Left ventricle myocardium inferior (tissue), 1 donor: Measurements from ENCODE around the gene MACROD1. TPM values are rescaled to one million over a fixed set of nuclear protein-coding genes. Genes with fewer than 3 reads are reported as not detected.
A peak's percentile ranks its signal among the peaks of the same experiment; 100 is the strongest.

Experiments used
- DNase-seq: peaks from one replicate; pipeline ENCODE4 v3.0.0-alpha.2; 2020
- H3K27ac ChIP-seq: fragments of 200-600 bp; replicated peaks from 2 replicates; pipeline ENCODE4 v1.8.0; 2021
- H3K27me3 ChIP-seq: fragments of 200-600 bp; 2 replicates; pipeline ENCODE4 v1.8.0; 2021; ENCODE audit warnings: low read depth
- H3K36me3 ChIP-seq: fragments of 200-600 bp; 2 replicates; pipeline ENCODE4 v1.8.0; 2021
- H3K4me1 ChIP-seq: fragments of 200-600 bp; 2 replicates; pipeline ENCODE4 v1.8.0; 2021
- H3K4me3 ChIP-seq: fragments of 200-600 bp; 2 replicates; pipeline ENCODE4 v1.8.0; 2021; ENCODE audit warnings: mild to moderate bottlenecking, moderate library complexity
- H3K9me3 ChIP-seq: fragments of 200-600 bp; replicated peaks from 2 replicates; pipeline ENCODE4 v1.8.0; 2021
- CTCF ChIP-seq: fragments of 200-600 bp; IDR thresholded peaks from 2 replicates; pipeline ENCODE4 v1.8.0; 2021; ENCODE audit warnings: antibody characterized with exemption, mild to moderate bottlenecking, borderline replicate concordance
- intact Hi-C: fragments of 100-400 bp; cut with micrococcal nuclease; formaldehyde crosslinking; loops from one replicate; pipeline ENCODE4 v1.11.0; 2022
- total RNA-seq: library from RNA; stranded (reverse); fragmentation: NEBNext Ultra II Directional; extraction: Animal tissue kit (Norgen Biotek cat#: 25700); gene quantifications from one replicate; pipeline ENCODE4 v1.2.1, GENCODE V29; 2021
- donor health status: DM: no; HTN: yes; CAD: no; lungs with severe emphysema.

MACROD1 gene
- total RNA-seq, 1 donor from 2014 or later: 127 TPM

GRCh38 chr11:64007160-64007628 lies 158.7 kb downstream of the MACROD1 start:
- H3K4me1 ChIP-seq: peaks cover 32% of the 10 kb centered on the region
- H3K36me3 ChIP-seq: no peaks in the 10 kb centered on the region
- TF ChIP-seq CTCF: no peak
- peak overlapping the region; percentile 64 for H3K27ac ChIP-seq
- intact Hi-C loops: no loop called here
- H3K4me3 ChIP-seq: peak overlapping the region; percentile 62
- no peaks in the 10 kb centered on the region for H3K9me3 ChIP-seq
- no peak for DNase-seq
- H3K27me3 ChIP-seq: no peaks in the 10 kb centered on the region

- no peak for DNase-seq
- Histone ChIP-seq H3K36me3 (no peaks in the 10 kb centered on the region), H3K27me3 (no peaks in the 10 kb centered on the region), H3K9me3 (no peaks in the 10 kb centered on the region), H3K27ac (no peak overlapping the region), H3K4me3 (no peak overlapping the region), H3K4me1 (peaks cover 40% of the 10 kb centered on the region)
- TF ChIP-seq CTCF: no peak
- intact Hi-C loops: no loop called here
Observed at GRCh38 chr11:64006398-64006797, 159.5 kb downstream of the MACROD1 start.

GRCh38 chr11:64005691-64006090 lies 160.2 kb downstream of the MACROD1 start:
- TF ChIP-seq CTCF: no peak
- Histone ChIP-seq H3K27ac (no peak overlapping the region), H3K4me3 (no peak overlapping the region), H3K4me1 (peaks cover 48% of the 10 kb centered on the region), H3K27me3 (no peaks in the 10 kb centered on the region), H3K36me3 (no peaks in the 10 kb centered on the region), H3K9me3 (no peaks in the 10 kb centered on the region)
- intact Hi-C loops: no loop called here
- DNase-seq: no peak

GRCh38 chr11:64004590-64004984 lies 161.3 kb downstream of the MACROD1 start:
- no peak overlapping the region for H3K4me3 ChIP-seq
- peaks cover 59% of the 10 kb centered on the region for H3K4me1 ChIP-seq
- intact Hi-C loops: loop anchor here (5.0 kb wide), 1 partner anchor 143 kb away; no protein-coding TSS in a partner anchor
- no peaks in the 10 kb centered on the region for H3K27me3 ChIP-seq
- H3K36me3 ChIP-seq: no peaks in the 10 kb centered on the region
- H3K9me3 ChIP-seq: no peaks in the 10 kb centered on the region
- H3K27ac ChIP-seq: no peak overlapping the region
- no peak for TF ChIP-seq CTCF
- DNase-seq: no peak

- no peak overlapping the region for H3K4me3 ChIP-seq
- H3K27ac ChIP-seq: no peak overlapping the region
- peaks cover 64% of the 10 kb centered on the region for H3K4me1 ChIP-seq
- no peaks in the 10 kb centered on the region for H3K27me3 ChIP-seq
- intact Hi-C loops: loop anchor here (5.0 kb wide), 1 partner anchor 143 kb away; no protein-coding TSS in a partner anchor
- TF ChIP-seq CTCF: no peak
- no peaks in the 10 kb centered on the region for H3K36me3 ChIP-seq
- no peak for DNase-seq
- no peaks in the 10 kb centered on the region for H3K9me3 ChIP-seq
Observed at GRCh38 chr11:64003807-64004589, 161.9 kb downstream of the MACROD1 start.
